Prostate gland (tissue), 2 donors: ENCODE data around the gene MYO5A. TPM values are rescaled to one million over a fixed set of nuclear protein-coding genes. Genes with fewer than 3 reads are reported as not detected.

Experiments used
- DNase-seq: peaks from one replicate; pipeline ENCODE4 v3.0.0-alpha.2; 2019; ENCODE audit warnings: low spot score
- H3K27ac ChIP-seq, 2 donors: fragments of 200-600 bp; sonication (generic); 2 replicates each; pipeline ENCODE4 v1.5.1; 2017 to 2019
- H3K27me3 ChIP-seq: fragments of 200-600 bp; sonication (generic); replicated peaks from 2 replicates; pipeline ENCODE4 v1.5.1; 2019; ENCODE audit not compliant: insufficient read depth
- H3K36me3 ChIP-seq, 2 donors: fragments of 200-600 bp; sonication (generic); 1 replicate in 1 of 2; 2 replicates in 1 of 2; pipeline versions ENCODE4 v1.5.1 to v1.8.1; 2017 to 2019
- H3K4me1 ChIP-seq: fragments of 200-600 bp; sonication (generic); replicated peaks from 2 replicates; pipeline ENCODE4 v1.5.1; 2019
- H3K4me3 ChIP-seq, 2 donors: fragments of 200-600 bp; sonication (generic); 2 replicates each; pipeline ENCODE4 v1.5.1; 2017 to 2019
- H3K9me3 ChIP-seq: fragments of 200-600 bp; sonication (generic); 2 replicates; pipeline ENCODE4 v1.5.1; 2017
- POLR2A ChIP-seq: fragments of 450-650 bp; IDR thresholded peaks from one replicate; pipeline ENCODE4 v1.6.1; 2016; ENCODE audit warnings: antibody characterized with exemption, mild to moderate bottlenecking
- POLR2AphosphoS5 ChIP-seq: sonication (generic); formaldehyde crosslinking; IDR thresholded peaks from one replicate; pipeline ENCODE4 v1.6.1; 2017; ENCODE audit warnings: antibody characterized with exemption
- WGBS: methylation state at CpG from one replicate; pipeline ENCODE4 v1.1.5; 2018; 5-methylcytosine and 5-hydroxymethylcytosine counted together
- intact Hi-C: fragments of 100-400 bp; cut with DNase I; formaldehyde crosslinking; loops from one replicate; pipeline ENCODE4 v1.14.2; 2022
- total RNA-seq, 2 donors: library from RNA; depleted of rRNA; stranded (reverse); fragments of >200 nt; gene quantifications; one replicate each; pipeline ENCODE4 v1.1.0, GENCODE V29; 2016
- TF ChIP-seq, protein P1 (sequence below), 4 experiments: fragments of 200-600 bp in 2 of 4; fragments of 450-650 bp in 2 of 4; sonication (generic) in 2 of 4; IDR thresholded peaks; 1 replicate in 3 of 4; 2 replicates in 1 of 4; pipeline ENCODE4 v1.5.1; 2016 to 2019; ENCODE audit warnings: antibody characterized with exemption in 4 of 4, mild to moderate bottlenecking in 2 of 4, moderate library complexity in 2 of 4

The MYO5A gene
- total RNA-seq, 2 donors from 2014 or later: 24.9 to 41.9 TPM

- intact Hi-C loops: no loop called here
- DNase-seq: no peak
- WGBS: 54% methylated on average over 2 of the region's 2 CpGs
- TF ChIP-seq POLR2A (no peak), POLR2AphosphoS5 (no peak)
- TF ChIP-seq, protein P1, sequence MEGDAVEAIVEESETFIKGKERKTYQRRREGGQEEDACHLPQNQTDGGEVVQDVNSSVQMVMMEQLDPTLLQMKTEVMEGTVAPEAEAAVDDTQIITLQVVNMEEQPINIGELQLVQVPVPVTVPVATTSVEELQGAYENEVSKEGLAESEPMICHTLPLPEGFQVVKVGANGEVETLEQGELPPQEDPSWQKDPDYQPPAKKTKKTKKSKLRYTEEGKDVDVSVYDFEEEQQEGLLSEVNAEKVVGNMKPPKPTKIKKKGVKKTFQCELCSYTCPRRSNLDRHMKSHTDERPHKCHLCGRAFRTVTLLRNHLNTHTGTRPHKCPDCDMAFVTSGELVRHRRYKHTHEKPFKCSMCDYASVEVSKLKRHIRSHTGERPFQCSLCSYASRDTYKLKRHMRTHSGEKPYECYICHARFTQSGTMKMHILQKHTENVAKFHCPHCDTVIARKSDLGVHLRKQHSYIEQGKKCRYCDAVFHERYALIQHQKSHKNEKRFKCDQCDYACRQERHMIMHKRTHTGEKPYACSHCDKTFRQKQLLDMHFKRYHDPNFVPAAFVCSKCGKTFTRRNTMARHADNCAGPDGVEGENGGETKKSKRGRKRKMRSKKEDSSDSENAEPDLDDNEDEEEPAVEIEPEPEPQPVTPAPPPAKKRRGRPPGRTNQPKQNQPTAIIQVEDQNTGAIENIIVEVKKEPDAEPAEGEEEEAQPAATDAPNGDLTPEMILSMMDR (IDR thresholded peaks at IDR 0.05): no peak
- no peak overlapping the region for H3K4me3 ChIP-seq
- no peaks in the 10 kb centered on the region for H3K4me1 ChIP-seq
- no peaks in the 10 kb centered on the region for H3K27me3 ChIP-seq
- no peak overlapping the region for H3K27ac ChIP-seq
- no peaks in the 10 kb centered on the region for H3K9me3 ChIP-seq
- H3K36me3 ChIP-seq: no peaks in the 10 kb centered on the region
These were observed 17.6 kb downstream of the MYO5A start for GRCh38 chr15:52511084-52511483.

DNA sequence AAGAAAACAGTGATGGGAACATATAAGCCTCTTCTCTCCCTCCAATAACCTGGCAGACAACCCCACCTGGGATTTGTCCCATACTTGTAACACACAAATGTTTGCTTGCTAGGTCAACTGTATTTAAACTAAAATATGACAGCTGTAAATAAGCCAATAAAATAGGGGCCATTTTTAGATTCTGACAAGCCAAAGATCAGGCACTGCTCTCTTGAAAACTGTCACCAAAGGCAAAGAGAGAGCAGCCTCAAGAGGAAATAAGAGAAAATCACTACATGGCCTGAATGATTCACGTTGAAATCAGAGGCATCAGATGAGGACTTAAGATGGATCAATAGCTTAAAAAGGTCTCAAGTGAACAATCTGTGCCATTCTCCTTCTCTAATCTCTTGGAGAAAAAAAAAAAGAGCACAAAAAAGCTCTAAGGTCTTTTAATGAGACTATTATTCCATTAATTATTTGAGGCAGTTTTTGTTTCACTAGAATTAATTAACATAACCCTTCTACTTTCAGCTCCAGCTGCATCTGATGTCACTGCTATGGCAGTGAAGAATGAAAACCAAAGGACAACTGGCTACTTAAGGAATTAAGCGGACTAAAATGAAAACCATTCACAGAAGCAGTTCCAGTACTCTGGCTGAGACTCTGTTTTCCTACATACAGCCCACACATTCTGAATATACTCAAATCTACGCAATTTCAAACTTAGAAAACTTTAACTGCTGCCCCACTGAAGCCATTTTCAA lies 19.0 kb downstream of the MYO5A start:
- H3K4me1 ChIP-seq: no peaks in the 10 kb centered on the region
- WGBS: 88% methylated on average over 3 of the region's 3 CpGs
- no peaks in the 10 kb centered on the region for H3K27me3 ChIP-seq
- no peak for DNase-seq
- intact Hi-C loops: no loop called here
- H3K27ac ChIP-seq: no peak overlapping the region
- H3K36me3 ChIP-seq: no peaks in the 10 kb centered on the region
- no peak overlapping the region for H3K4me3 ChIP-seq
- no peaks in the 10 kb centered on the region for H3K9me3 ChIP-seq
- TF ChIP-seq POLR2AphosphoS5 (no peak), POLR2A (no peak)
- TF ChIP-seq, protein P1 (IDR thresholded peaks at IDR 0.05): no peak

DNA sequence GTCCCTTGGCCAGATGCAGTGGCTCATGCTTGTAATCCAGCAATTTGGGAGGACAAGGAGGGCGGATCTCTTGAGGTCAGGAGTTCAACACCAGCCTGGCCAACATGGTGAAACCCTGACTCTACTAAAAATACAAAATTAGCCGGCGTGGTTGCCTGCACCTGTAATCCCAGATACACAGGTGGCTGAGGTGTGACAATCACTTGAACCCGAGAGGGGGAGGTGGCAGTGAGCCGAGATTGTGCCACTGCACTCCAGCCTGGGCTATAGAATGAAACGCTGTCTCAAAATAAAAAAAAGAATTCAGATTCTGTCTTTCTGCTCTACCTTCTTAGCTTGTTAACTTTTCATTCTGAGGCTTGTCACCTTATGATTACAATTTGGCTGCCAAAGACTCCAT lies 22.1 kb downstream of the MYO5A start:
- DNase-seq: no peak
- Histone ChIP-seq H3K27ac (no peak overlapping the region), H3K4me3 (no peak overlapping the region), H3K4me1 (no peaks in the 10 kb centered on the region), H3K36me3 (no peaks in the 10 kb centered on the region), H3K27me3 (no peaks in the 10 kb centered on the region), H3K9me3 (no peaks in the 10 kb centered on the region)
- 66% methylated on average over 6 of the region's 6 CpGs for WGBS
- intact Hi-C loops: no loop called here
- TF ChIP-seq POLR2AphosphoS5 (no peak), POLR2A (no peak)
- TF ChIP-seq, protein P1 (IDR thresholded peaks at IDR 0.05): no peak

- intact Hi-C loops: no loop called here
- WGBS: 82% methylated on average over 6 of the region's 6 CpGs
These were observed 23.5 kb downstream of the MYO5A start for GRCh38 chr15:52505151-52505550.

More at GRCh38 chr15:52505151-52505550, 23.5 kb downstream of the MYO5A start:
- DNase-seq: no peak
- Histone ChIP-seq H3K27ac (no peak overlapping the region), H3K9me3 (no peaks in the 10 kb centered on the region), H3K27me3 (no peaks in the 10 kb centered on the region), H3K4me3 (no peak overlapping the region), H3K4me1 (no peaks in the 10 kb centered on the region), H3K36me3 (no peaks in the 10 kb centered on the region)
- TF ChIP-seq, protein P1 (IDR thresholded peaks at IDR 0.05): no peak
- TF ChIP-seq POLR2A (no peak), POLR2AphosphoS5 (no peak)
